IPS-NIHi11 (cell line): ENCODE results near the gene BTBD16.

Experiments
- DNase-seq: peaks from one replicate; pipeline ENCODE4 v3.0.0; 2012; ENCODE audit warnings: mixed read lengths, low spot score

BTBD16 gene

DNA sequence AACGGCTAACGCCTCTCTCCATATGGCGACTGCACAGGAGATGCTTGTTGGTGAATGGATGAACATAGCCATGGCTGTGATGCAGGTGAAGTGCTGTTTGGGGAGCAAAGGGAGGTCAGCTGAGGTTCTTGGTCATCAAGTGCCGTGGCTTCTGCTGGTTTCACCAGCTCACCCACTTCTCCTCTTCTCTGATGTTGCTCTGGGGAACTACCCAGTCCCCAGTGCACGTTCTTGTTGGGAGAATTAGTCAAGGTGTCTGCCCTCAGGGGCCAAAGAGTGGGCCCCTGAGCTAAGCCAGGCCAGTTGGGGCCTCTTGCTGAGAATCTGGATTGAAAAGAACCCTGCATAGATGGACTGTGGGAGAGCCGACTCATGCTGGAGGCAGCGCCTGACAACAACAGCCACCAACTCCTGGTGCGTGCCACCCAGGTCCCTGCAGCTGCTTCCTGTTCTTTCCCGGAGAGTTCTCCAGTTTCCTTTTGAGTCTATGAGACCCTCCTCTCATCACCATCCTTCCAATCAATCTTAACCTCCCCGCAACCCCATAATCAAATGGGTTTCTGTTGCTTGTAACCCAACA is 3.0 kb downstream of the BTBD16 start:
- no peak for DNase-seq

GRCh38 chr10:122276611-122277208 is 5.6 kb downstream of the BTBD16 start:
- DNase-seq, result peak; percentile 65

DNA sequence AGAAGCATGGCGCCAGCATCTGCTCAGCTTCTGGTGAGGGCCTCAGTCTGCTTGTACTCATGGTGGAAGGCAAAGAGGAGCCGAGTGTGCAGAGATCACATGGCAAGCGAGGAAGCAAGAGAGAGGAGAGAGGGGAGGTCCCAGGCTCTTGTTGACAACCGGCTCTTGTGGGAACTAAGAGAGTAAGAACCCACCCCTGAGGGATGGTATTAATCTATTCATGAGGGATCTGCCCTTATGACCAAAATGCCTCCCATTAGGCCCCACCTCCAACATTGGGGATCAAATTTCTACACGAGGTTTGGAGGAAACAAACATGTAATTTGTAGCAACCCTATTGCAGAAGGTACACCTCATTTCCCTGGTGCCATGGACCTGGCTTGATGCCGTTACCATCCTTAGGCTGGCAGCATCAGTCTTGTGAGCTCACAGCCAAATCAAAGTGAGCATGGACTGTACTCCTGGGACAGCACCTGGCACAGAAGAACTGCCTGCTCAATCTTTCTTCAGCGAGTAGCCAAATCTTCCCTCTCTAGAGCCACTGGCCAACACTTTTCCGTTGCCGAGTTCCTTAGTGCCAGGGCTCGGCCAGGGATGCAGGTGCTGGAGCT is 6.5 kb downstream of the BTBD16 start:
- no peak for DNase-seq

DNA sequence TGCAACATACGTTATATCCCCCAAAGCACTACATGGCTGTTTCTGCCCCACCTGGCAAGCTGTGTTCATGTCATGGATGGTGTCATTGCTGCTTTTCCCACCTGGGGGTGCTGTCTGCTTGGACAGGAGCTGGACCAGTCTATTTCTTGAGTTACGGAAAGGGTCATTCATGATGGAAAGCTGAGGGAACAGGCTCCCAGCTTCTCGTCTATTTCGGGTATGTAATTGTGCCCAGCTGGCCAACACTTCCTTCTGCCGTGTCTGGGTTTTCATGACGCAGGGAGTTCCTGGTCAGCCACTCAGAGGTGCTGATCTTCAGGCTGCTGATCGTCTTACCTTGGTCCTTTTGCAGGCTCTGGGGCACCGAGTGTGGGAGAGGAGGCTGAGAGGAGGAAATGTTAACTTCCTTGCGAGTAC is 8.6 kb downstream of the BTBD16 start:
- DNase-seq, result peak; percentile 68

DNA sequence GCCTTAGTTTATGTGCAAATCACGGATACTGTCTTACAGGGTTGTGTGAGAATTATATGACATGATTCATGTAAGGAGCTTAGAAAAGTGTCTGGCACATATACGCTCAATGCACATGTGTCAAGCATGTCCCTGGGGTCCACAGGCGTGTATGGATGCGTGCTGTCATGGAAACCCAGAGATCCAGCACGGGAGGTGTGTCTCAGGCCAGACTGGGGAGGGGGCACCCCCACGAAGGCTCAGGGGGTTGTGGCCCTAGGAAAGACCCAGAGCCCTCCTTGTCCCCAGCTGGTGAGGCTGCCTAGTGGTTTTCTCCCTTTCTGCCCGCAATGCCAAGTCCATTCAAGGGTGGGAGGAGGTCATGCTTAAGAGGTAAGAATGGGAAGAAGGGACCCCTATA is 9.1 kb downstream of the BTBD16 start:
- no peak for DNase-seq

- no peak for DNase-seq
These were observed 10.0 kb downstream of the BTBD16 start for GRCh38 chr10:122281018-122281626.

GRCh38 chr10:122281751-122282150 is 10.7 kb downstream of the BTBD16 start:
- DNase-seq, result no peak

GRCh38 chr10:122282253-122282671 is 11.2 kb downstream of the BTBD16 start:
- no peak for DNase-seq

DNA sequence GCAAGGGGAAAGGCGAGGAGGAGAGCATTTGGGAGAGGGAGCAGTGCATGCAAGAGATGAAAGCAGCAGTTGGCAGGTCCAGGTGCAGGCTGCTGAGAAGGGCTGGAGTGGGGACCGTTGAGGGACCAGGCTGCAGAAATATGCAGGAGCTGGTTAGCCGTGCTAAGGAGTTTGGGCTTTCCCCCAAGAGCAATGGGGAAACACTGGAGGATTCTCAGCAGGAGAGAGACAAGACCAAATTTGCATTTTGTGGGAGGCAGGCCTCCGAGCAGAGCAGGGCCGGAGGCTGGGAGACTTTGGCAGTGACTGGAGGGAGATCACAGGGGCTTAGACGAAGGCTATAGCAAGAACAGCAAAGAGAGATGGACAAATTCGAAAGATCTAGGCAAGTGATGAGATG is 11.8 kb downstream of the BTBD16 start:
- DNase-seq, result no peak

GRCh38 chr10:122285506-122286444 is 14.7 kb downstream of the BTBD16 start:
- no peak for DNase-seq

DNA sequence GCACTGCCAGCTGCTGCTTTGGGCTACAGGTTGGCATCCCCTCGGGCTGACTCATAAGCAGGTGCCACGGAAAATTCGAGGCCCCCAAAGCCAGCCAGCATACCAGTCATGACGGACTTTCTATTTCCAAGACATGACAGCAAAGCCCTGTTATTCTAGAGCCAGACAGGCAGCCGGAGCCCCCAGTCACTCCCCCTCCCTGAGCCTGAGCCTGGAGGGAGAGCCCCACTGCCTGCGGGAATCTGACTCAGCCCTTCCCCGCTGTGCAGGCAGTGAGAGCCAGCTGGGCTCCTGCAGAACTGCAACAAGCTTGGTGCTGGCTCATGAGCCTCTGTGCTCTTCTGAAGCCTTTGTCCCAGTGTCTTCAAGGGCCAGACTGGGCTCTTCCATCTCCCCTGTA is 15.8 kb downstream of the BTBD16 start:
- peak; percentile 65 for DNase-seq

GRCh38 chr10:122287570-122287969 is 16.5 kb downstream of the BTBD16 start:
- DNase-seq, result no peak

DNA sequence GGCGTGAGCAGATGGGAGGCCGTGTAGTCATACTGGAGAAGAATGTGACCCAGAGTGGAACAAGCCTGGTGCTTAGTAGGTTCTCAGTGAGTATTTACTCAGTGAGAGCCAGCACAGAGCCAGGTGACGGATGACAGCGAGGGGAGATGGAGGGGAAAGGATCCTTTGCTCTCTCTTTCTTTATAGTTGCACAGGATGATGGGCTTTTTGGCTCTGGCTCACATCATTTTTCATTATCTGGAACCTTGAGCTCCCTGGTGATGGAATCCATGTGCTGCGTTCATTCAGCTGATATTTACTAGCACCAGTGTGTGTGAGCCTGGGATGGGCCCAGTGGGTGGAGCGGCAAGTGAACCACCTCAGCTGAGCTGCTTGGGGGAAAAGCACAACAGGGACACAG is 17.2 kb downstream of the BTBD16 start:
- DNase-seq, result no peak

DNA sequence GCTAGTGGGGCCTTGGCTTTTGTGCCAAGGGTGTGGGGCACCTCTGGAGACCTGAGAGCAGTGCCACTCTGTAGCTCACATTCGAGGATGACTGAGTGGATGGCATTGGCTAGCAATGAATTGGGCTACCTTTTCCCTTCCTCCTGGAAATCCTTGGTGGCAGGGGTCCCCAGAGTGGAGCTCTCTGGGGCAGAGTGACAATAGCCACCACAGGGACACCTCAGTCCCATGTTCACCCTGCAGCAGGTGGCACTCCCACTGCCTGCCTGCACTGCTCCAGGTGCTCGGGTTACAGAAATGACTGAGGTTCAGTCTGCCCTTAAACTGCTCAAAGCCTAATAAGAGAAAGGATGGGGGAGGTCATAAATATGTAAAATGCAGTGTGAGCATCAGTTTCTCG is 17.8 kb downstream of the BTBD16 start:
- no peak for DNase-seq

DNA sequence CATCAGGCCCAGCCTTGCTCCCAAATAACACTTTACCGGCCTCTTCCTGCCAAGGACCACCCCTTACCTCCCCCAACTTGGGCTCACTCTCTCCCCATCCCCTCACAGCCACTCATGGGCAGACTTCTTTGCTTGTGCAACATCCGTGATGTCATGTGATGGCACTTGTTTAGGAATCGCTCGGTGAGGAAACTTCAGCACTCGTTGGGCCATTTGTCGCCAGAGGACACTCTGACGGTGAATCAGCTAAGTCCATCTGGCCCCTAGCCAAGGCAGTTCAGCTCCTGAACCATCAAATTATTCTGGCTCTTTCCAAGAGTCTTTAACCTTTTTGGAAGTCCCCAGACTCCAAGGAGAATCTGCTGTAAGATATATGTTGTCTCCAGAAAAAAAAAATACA is 19.2 kb downstream of the BTBD16 start:
- DNase-seq, result no peak

DNA sequence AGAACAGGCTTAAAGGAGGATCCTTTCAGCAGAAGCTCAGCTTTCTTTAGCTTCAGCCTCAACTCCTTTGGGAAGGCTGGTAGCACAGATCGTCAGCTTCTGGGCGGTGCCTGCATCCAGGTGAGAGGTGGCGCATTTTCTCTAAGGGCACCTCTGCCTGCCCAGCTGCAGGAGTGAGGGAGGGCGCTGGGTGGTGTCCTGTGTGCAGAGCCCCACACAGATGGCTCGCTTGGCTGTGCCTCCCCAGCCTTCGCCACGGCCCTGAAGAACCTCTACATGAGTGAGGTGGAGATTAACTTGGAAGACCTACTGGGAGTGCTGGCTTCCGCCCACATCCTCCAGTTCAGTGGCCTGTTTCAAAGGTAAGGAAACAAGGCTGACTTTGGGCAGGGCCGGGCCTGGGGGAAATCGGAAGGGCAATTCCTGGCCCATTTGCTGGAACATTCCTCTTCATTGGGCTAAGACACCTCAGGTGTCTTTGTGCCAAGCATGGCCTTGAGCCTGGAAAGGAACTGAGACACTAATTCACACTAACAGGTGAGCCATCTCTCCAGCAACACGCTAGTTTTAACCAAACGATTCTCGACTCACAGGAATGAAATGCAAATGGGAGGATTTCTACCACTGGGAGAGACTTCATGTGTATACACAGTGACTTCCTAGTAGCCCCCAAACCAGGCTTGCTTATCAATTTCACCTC is 19.9 kb downstream of the BTBD16 start:
- no peak for DNase-seq

GRCh38 chr10:122291739-122292138 is 20.6 kb downstream of the BTBD16 start:
- DNase-seq, result no peak

DNA sequence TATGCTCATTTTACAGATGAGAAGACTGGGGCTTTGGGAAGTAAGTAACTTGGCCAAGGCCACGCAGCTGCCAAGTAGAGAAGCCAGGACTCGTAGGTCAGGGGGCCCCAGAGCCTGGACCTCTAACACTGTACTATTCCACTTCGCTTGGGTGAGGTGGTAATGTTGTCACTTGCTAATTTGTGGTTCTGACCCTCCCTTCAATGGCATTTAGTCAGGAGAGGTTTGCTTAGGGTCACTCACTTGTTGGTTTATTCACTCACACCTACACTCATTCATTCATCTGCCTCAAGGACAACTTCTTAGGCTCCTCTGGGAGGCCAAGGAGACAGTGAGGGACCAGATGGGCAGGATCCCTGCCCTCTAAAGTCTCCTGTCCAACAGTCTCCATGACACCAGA is 21.3 kb downstream of the BTBD16 start:
- no peak for DNase-seq

DNA sequence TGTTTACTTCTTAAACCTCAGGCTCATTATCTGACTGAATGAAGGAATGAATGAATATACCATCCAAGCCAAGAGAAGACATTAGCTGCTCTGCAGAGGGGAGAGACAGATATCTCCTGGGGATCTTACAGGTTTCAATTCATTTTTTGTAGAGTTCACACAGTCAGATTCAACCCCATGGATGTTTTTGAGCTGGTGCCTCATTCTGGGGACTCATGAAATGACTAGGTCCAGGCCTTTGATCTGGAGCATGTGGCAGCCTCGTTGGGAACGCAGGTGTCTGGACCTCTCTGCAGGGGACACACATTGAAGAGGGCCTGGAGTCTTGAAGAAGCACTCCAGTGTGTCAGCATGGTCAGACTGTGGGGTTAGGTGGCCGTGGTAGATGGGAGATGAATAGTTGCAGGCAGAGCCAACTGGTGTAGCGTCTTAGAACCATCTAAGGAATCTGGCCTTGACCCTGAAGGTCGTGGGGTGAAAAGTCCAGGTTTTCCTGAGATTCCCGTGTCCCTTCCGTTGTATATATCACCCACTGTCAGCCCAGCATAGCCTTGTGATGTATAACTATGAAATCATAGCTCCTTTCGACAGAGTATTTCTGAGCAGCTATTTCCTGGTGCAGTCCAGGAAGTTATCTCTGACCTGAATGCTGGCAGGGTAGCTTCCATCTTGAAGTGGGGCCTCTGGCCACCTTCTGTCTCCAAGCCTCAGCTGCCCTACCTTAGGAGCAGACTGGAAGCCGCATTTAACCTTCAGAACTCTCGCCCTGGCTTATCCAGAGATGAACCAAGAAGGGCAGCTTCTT is 22.3 kb downstream of the BTBD16 start:
- no peak for DNase-seq

GRCh38 chr10:122293961-122294380 is 22.9 kb downstream of the BTBD16 start:
- DNase-seq, result no peak
